IMR-90 (cell line): ENCODE results near the gene RIF1.

ENCODE experiments used
- CEBPB ChIP-seq: IDR thresholded peaks from 2 replicates; pipeline ENCODE4 v1.6.1; 2012; ENCODE audit warnings: low read depth, low read length, improper control_type of control experiment
- CTCF ChIP-seq: conservative IDR thresholded peaks from 2 replicates; pipeline ENCODE4 v1.5.1; 2012; ENCODE audit warnings: mild to moderate bottlenecking, low read depth, low read length, improper control_type of control experiment
- NFE2L2 ChIP-seq: fragments of 150-350 bp; IDR thresholded peaks from 2 replicates; pipeline ENCODE4 v1.6.1; 2016; ENCODE audit warnings: low read depth, mild to moderate bottlenecking, low read length
- POLR2A ChIP-seq: IDR thresholded peaks from 2 replicates; pipeline ENCODE4 v1.6.1; 2012; ENCODE audit warnings: mild to moderate bottlenecking, low read depth, low read length

DNA sequence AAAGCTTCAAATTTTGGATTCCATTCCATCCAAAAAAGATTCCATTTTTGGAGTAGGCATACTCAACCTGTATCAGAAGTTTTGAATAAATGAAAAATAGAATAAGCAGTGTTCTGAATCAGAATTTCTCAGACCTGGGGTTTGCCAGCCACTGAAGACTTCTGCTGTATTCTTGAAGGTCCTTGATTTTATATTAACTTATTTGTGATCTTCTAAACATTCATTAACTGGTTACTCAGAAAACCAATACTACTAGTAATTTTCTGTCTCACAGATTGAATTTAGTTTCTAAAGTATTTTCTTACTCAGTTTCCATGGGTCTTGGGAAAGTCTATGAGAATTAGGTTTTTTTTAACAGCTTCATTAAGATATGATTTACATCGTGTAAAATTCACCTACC, 60.9 kb downstream of the RIF1 start:
- no peak for TF ChIP-seq CTCF
- no peak for TF ChIP-seq POLR2A
- no peak for TF ChIP-seq NFE2L2
- TF ChIP-seq CEBPB, result no peak
